Measurements from ENCODE around the gene BRSK1.
"Not testable (repeated sequence)": the region's sequence is repeated elsewhere in the genome, so short reads cannot be mapped to it uniquely, and the experiment has no call there.

Gene BRSK1

DNA sequence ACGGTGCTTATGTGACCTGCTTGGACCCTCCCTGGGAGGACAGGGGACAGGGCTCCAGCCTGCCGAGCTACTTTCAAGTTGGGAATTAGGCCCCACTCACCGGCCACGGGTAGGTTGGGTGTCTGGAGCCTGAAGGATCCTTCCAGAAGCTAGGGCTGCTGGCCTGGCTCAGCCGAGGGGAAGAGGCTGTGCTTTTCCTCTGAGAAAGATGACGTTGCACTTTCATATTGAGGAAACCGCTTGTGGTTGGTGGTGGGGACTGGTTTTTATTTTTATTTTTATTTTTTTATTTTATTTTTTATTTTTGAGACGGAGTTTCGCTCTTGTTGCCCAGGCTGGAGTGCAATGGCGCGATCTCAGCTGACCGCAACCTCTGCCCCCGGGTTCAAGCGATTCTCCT, 41.4 kb downstream of the BRSK1 start, which contains the start of gene TMEM150B:
TSS of gene TMEM150B (minus strand) at position 170 of the 400 bp plus-strand sequence. CDS start 4,305 bp downstream, outside the sequence.
- H3K36me3 ChIP-seq (ENCODE audit: control insufficient read depth in 1 of 2, insufficient read depth in 2 of 2, low read length in 2 of 2), result no peaks in the 10 kb centered on the region
- H3K27ac ChIP-seq (ENCODE audit: low read depth, low read length), result no peak within 1 kb of the TSS
- no peak within 1 kb of the TSS for H3K9ac ChIP-seq (ENCODE audit: low read depth in 1 of 2, low read length in 2 of 2)
- H3K4me3 ChIP-seq (ENCODE audit: low read depth in 1 of 2, low read length in 2 of 2), result peak within 1 kb of the TSS in 1 of 2 donors; percentile 28
- H3K9me3 ChIP-seq (ENCODE audit: control insufficient read depth in 1 of 2, low read length in 2 of 2), result no peaks in the 10 kb centered on the region
- peaks cover 20% of the 10 kb centered on the region in 2 donors for H3K4me1 ChIP-seq (ENCODE audit: control insufficient read depth in 1 of 2, insufficient read depth in 2 of 2, low read length in 2 of 2)
- H3K27me3 ChIP-seq (ENCODE audit: control insufficient read depth in 1 of 2, insufficient read depth in 2 of 2, low read length in 2 of 2), result no peaks in the 10 kb centered on the region

DNA sequence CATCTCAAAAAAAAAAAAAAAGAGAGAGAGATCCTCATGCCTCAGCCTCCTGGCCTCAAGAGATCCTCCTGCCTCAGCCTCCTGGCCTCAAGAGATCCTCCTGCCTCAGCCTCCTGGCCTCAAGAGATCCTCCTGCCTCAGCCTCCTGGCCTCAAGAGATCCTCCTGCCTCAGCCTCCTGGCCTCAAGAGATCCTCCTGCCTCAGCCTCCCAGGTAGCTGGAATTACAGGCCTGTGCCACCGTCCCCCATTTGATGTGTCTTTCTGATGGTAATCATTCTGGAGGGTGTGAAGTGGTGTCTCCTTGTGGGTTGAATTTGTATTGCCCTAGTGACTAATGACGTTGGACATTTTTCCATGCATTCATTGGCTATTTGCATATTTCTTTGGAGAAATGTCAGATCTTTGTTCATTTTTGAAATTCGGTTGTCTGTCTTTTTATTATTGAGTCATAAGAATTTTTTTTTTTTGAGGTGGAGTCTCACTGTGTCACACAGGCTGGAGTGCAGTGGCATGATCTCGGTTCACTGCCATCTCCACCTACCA, 45.0 kb downstream of the BRSK1 start:
- not testable (repeated sequence) for H3K4me3 ChIP-seq (ENCODE audit: low read depth in 1 of 2, low read length in 2 of 2); H3K4me1 ChIP-seq (ENCODE audit: control insufficient read depth in 1 of 2, insufficient read depth in 2 of 2, low read length in 2 of 2); H3K9me3 ChIP-seq (ENCODE audit: control insufficient read depth in 1 of 2, low read length in 2 of 2); H3K9ac ChIP-seq (ENCODE audit: low read depth in 1 of 2, low read length in 2 of 2); H3K27me3 ChIP-seq (ENCODE audit: control insufficient read depth in 1 of 2, insufficient read depth in 2 of 2, low read length in 2 of 2); H3K27ac ChIP-seq (ENCODE audit: low read depth, low read length); H3K36me3 ChIP-seq (ENCODE audit: control insufficient read depth in 1 of 2, insufficient read depth in 2 of 2, low read length in 2 of 2)

DNA sequence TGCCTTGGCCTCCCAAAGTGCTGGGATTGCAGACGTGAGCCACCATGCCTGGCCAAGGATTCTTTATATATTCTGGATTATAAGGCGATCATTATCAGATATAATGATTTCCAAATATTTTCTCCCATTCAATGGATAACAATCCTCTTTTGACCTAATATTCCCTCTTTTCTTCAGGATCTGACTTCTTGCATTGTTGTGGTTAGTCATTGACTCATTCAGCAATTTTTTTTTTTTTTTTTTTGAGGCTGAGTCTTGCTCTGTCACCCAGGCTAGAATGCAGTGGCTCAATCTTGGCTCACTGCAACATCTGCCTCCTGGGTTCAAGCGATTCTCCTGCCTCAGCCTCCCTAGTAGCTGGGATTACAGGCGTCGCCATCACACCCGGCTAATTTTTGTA, 46.0 kb downstream of the BRSK1 start:
- not testable (repeated sequence) for H3K36me3 ChIP-seq (ENCODE audit: control insufficient read depth in 1 of 2, insufficient read depth in 2 of 2, low read length in 2 of 2); H3K9me3 ChIP-seq (ENCODE audit: control insufficient read depth in 1 of 2, low read length in 2 of 2); H3K9ac ChIP-seq (ENCODE audit: low read depth in 1 of 2, low read length in 2 of 2); H3K4me3 ChIP-seq (ENCODE audit: low read depth in 1 of 2, low read length in 2 of 2); H3K27me3 ChIP-seq (ENCODE audit: control insufficient read depth in 1 of 2, insufficient read depth in 2 of 2, low read length in 2 of 2); H3K4me1 ChIP-seq (ENCODE audit: control insufficient read depth in 1 of 2, insufficient read depth in 2 of 2, low read length in 2 of 2); H3K27ac ChIP-seq (ENCODE audit: low read depth, low read length)

DNA sequence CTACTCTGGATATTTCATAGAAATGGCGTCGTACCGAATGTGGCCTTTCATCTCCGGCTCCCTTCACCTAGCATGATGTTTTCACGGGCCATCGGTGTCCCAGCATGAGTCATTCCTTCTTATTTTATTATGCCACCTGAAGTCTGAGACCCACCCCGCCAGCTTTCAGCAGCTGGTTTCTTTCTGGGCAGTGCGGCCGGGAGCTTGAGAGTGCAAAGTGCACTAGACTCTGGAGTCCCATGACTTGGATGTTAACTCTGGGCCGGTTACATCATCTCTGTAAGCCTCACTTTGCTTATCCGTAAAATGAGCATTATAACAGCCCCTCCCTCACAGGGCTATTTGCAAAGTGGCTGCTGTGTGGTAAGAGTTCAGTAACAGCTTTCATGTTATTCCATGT, 50.1 kb downstream of the BRSK1 start:
- peak overlapping the region in 1 of 2 donors; percentile 43 for H3K9ac ChIP-seq (ENCODE audit: low read depth in 1 of 2, low read length in 2 of 2)
- H3K27ac ChIP-seq (ENCODE audit: low read depth, low read length), result peak overlapping the region; percentile 59
- H3K4me1 ChIP-seq (ENCODE audit: control insufficient read depth in 1 of 2, insufficient read depth in 2 of 2, low read length in 2 of 2), result peaks cover 9 to 10% of the 10 kb centered on the region in 2 donors
- H3K27me3 ChIP-seq (ENCODE audit: control insufficient read depth in 1 of 2, insufficient read depth in 2 of 2, low read length in 2 of 2), result no peaks in the 10 kb centered on the region
- H3K36me3 ChIP-seq (ENCODE audit: control insufficient read depth in 1 of 2, insufficient read depth in 2 of 2, low read length in 2 of 2), result no peaks in the 10 kb centered on the region
- H3K9me3 ChIP-seq (ENCODE audit: control insufficient read depth in 1 of 2, low read length in 2 of 2), result no peaks in the 10 kb centered on the region
- H3K4me3 ChIP-seq (ENCODE audit: low read depth in 1 of 2, low read length in 2 of 2), result no peak overlapping the region

DNA sequence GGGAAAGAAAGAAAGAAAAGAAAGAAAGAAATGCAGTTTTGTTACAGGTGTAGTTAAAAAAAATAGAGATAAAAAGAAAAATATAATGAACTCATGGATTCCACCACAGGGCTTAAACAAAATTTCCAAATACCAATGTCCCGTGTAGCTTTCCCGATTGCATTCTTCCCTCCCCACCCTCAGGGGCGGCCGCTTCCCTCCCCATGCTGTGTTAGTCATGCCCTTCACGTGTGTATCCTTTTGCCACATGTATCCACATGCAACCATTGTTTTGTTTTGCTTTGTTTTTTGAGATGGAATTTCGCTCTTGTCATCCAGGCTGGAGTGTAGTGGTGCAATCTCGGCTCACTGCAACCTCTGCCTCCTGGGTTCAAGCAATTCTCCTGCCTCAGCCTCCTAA, 52.3 kb downstream of the BRSK1 start:
- H3K9me3 ChIP-seq (ENCODE audit: control insufficient read depth in 1 of 2, low read length in 2 of 2), result no peaks in the 10 kb centered on the region
- H3K27ac ChIP-seq (ENCODE audit: low read depth, low read length), result no peak overlapping the region
- H3K9ac ChIP-seq (ENCODE audit: low read depth in 1 of 2, low read length in 2 of 2), result no peak overlapping the region
- H3K27me3 ChIP-seq (ENCODE audit: control insufficient read depth in 1 of 2, insufficient read depth in 2 of 2, low read length in 2 of 2), result no peaks in the 10 kb centered on the region
- H3K4me1 ChIP-seq (ENCODE audit: control insufficient read depth in 1 of 2, insufficient read depth in 2 of 2, low read length in 2 of 2), result peaks cover 11 to 20% of the 10 kb centered on the region in 2 donors
- H3K4me3 ChIP-seq (ENCODE audit: low read depth in 1 of 2, low read length in 2 of 2), result no peak overlapping the region
- H3K36me3 ChIP-seq (ENCODE audit: control insufficient read depth in 1 of 2, insufficient read depth in 2 of 2, low read length in 2 of 2), result no peaks in the 10 kb centered on the region

DNA sequence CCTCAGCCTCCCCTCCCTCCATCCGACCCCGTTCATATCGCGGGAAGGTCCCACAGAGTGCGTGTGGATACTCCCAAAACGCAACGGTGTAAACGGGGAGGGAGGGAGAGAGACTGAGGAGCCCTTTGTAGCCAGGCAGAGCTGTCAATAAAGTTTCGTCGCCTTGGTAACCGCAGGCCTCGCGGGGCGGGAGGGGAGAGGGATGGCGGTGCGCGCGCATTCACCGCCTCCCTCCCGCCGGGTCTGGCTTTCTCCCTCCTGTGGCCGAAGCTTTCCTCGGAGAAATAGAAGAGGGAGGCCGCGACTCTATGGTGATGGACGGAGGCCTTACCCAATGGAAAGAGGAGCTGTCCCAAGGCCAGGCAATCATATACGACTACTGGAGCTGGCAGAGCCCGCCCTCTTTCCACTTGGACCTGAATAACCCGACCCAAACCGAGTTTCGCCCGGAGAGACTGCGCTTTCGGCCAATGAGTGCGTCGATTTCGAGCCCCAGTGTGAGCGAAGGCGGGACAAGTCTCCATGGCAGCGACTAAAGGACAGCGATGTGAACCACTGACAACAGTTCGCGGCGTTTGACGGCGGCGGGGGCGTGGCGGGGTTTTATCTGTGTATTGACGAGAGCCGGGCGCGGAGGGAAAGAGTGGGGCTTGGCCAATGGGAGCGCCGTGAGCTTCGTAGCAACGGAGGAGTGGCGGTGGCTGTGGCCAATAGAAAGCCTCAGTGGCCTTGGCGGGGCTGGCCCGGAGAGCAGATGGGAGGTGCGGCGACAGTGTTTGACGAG, 55.5 kb downstream of the BRSK1 start, which contains the start of gene KMT5C:
TSS of gene KMT5C (plus strand) at position 772 of the 784 bp plus-strand sequence. CDS start 2,061 bp downstream, outside the sequence.
- H3K4me1 ChIP-seq (ENCODE audit: control insufficient read depth in 1 of 2, insufficient read depth in 2 of 2, low read length in 2 of 2), result peaks cover 8 to 20% of the 10 kb centered on the region in 2 donors
- peaks cover 5 to 6% of the 10 kb centered on the region in 2 donors for H3K36me3 ChIP-seq (ENCODE audit: control insufficient read depth in 1 of 2, insufficient read depth in 2 of 2, low read length in 2 of 2)

DNA sequence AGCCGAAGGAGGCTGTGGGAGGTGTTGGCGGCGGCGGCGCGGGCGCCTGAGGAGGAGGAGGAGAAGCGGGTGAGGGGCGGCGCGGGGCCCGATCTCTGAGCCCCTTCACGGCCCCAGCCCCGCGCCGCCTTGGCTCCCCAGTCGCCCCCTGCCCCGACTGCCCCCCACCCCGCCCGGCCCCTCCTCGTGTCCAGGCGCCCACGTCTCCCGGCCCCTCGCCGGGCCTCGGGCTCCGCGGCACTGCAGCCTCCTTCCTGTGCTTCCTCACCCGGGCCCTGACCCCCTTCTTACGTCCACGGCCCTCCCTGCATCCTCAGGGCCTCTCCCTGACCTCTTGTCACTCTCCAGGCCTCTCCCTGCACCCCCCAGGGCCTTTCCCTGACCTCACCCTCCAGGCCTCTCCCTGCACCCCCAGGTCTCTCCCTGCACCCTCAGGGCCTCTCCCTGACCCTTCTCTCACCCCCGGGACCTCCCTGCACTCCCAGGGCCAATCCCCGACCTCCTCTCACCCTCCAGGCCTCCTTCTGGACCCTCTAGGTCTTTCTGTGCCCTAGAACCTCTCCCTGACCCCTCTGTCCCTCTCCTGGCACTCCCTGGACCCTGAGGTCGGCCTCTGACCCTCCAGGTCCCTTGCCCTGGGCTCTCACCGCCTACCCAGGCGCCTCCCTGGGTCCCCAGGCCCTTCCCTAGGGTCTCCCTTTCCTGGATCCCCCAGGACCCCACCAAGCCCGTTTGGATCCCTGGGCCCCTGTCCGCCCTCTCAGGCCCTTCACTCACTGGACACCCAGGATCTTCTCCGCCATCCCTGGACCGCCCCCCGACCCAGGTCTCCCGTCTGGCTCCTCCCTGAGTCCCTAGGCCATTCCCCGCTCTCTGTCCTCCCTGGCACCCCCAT, 56.3 kb downstream of the BRSK1 start:
- peak overlapping the region; percentile 80 to 84 for H3K4me3 ChIP-seq (ENCODE audit: low read depth in 1 of 2, low read length in 2 of 2)
- H3K27ac ChIP-seq (ENCODE audit: low read depth, low read length), result peak overlapping the region; percentile 67
- peaks cover 5 to 12% of the 10 kb centered on the region in 2 donors for H3K36me3 ChIP-seq (ENCODE audit: control insufficient read depth in 1 of 2, insufficient read depth in 2 of 2, low read length in 2 of 2)
- no peaks in the 10 kb centered on the region for H3K9me3 ChIP-seq (ENCODE audit: control insufficient read depth in 1 of 2, low read length in 2 of 2)
- H3K27me3 ChIP-seq (ENCODE audit: control insufficient read depth in 1 of 2, insufficient read depth in 2 of 2, low read length in 2 of 2), result no peaks in the 10 kb centered on the region
- H3K4me1 ChIP-seq (ENCODE audit: control insufficient read depth in 1 of 2, insufficient read depth in 2 of 2, low read length in 2 of 2), result peaks cover 7 to 20% of the 10 kb centered on the region in 2 donors
- peak overlapping the region; percentile 98 for H3K9ac ChIP-seq (ENCODE audit: low read depth in 1 of 2, low read length in 2 of 2)

More for the DNA sequence above, 55.5 kb downstream of the BRSK1 start, which contains the start of gene KMT5C:
- no peaks in the 10 kb centered on the region for H3K9me3 ChIP-seq (ENCODE audit: control insufficient read depth in 1 of 2, low read length in 2 of 2)
- H3K27ac ChIP-seq (ENCODE audit: low read depth, low read length), result peak within 1 kb of the TSS; percentile 93
- H3K27me3 ChIP-seq (ENCODE audit: control insufficient read depth in 1 of 2, insufficient read depth in 2 of 2, low read length in 2 of 2), result no peaks in the 10 kb centered on the region
- peak within 1 kb of the TSS; percentile 80 to 84 for H3K4me3 ChIP-seq (ENCODE audit: low read depth in 1 of 2, low read length in 2 of 2)
- H3K9ac ChIP-seq (ENCODE audit: low read depth in 1 of 2, low read length in 2 of 2), result peak within 1 kb of the TSS; percentile 98

DNA sequence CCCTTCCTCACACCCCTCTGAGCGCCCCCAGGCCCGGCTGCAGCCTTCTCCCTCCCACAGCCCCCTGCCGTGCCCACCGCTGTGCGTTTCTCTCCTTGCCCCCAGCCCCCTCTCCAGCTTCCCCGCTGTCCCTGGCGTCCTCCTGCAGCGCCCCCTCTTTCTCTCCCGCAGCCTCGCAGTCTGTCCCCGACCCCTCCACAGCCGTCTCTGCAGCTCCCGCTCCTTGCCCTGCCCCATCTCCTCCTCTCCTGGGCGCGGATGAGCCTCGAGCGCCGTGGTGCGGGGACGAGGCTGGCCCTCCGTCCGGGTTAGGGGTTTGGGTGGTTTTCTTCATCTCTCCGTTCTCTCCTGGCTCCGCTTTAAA, 57.0 kb downstream of the BRSK1 start:
- H3K9me3 ChIP-seq (ENCODE audit: control insufficient read depth in 1 of 2, low read length in 2 of 2), result no peaks in the 10 kb centered on the region
- peaks cover 5 to 12% of the 10 kb centered on the region in 2 donors for H3K36me3 ChIP-seq (ENCODE audit: control insufficient read depth in 1 of 2, insufficient read depth in 2 of 2, low read length in 2 of 2)
- H3K4me3 ChIP-seq (ENCODE audit: low read depth in 1 of 2, low read length in 2 of 2), result peak overlapping the region; percentile 80 to 84
- peak overlapping the region; percentile 67 for H3K27ac ChIP-seq (ENCODE audit: low read depth, low read length)
- peaks cover 7 to 25% of the 10 kb centered on the region in 2 donors for H3K4me1 ChIP-seq (ENCODE audit: control insufficient read depth in 1 of 2, insufficient read depth in 2 of 2, low read length in 2 of 2)
- H3K27me3 ChIP-seq (ENCODE audit: control insufficient read depth in 1 of 2, insufficient read depth in 2 of 2, low read length in 2 of 2), result no peaks in the 10 kb centered on the region
- H3K9ac ChIP-seq (ENCODE audit: low read depth in 1 of 2, low read length in 2 of 2), result peak overlapping the region; percentile 98

DNA sequence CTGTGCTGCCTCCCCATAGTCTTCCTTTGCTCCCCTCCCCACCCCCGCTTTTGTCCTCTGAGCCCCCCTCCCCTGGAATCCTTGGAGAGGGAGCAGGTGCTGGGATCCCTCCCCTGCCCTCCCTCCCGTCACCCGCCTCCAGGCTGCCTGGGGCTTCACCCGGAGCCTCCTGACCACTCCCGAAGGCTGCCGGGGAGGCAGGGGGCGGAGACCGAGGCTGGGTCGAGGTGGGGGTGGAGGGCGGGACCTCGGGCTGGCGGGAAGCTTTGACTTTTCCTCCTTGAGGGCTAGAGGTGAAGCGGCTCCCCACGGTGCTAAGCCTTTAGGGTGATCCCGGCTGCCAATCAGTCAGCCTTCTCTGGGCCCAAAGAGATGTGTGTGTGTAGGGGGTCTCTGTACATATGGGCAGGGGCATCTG, 57.4 kb downstream of the BRSK1 start:
- no peaks in the 10 kb centered on the region for H3K27me3 ChIP-seq (ENCODE audit: control insufficient read depth in 1 of 2, insufficient read depth in 2 of 2, low read length in 2 of 2)
- H3K27ac ChIP-seq (ENCODE audit: low read depth, low read length), result no peak overlapping the region
- peak overlapping the region in 1 of 2 donors; percentile 98 for H3K9ac ChIP-seq (ENCODE audit: low read depth in 1 of 2, low read length in 2 of 2)
- peak overlapping the region; percentile 80 to 84 for H3K4me3 ChIP-seq (ENCODE audit: low read depth in 1 of 2, low read length in 2 of 2)
- H3K4me1 ChIP-seq (ENCODE audit: control insufficient read depth in 1 of 2, insufficient read depth in 2 of 2, low read length in 2 of 2), result peaks cover 7 to 28% of the 10 kb centered on the region in 2 donors
- H3K36me3 ChIP-seq (ENCODE audit: control insufficient read depth in 1 of 2, insufficient read depth in 2 of 2, low read length in 2 of 2), result peaks cover 5 to 12% of the 10 kb centered on the region in 2 donors
- H3K9me3 ChIP-seq (ENCODE audit: control insufficient read depth in 1 of 2, low read length in 2 of 2), result no peaks in the 10 kb centered on the region
